Retinal pigment epithelial cell (primary cell): ENCODE results near the gene HPD.

Experiments used
- DNase-seq: peaks from one replicate; pipeline ENCODE4 v3.0.0-alpha.2; 2010; ENCODE audit warnings: low read depth
- H3K4me3 ChIP-seq: 2 replicates; pipeline ENCODE4 v1.5.1; 2011; ENCODE audit warnings: mild to moderate bottlenecking, low read length, control low read depth, moderate library complexity
- TF ChIP-seq, protein P1 (sequence below): conservative IDR thresholded peaks from 2 replicates; pipeline ENCODE4 v1.5.1; 2011; ENCODE audit warnings: low read depth, low read length, control low read depth, inconsistent platforms

Gene HPD

DNA sequence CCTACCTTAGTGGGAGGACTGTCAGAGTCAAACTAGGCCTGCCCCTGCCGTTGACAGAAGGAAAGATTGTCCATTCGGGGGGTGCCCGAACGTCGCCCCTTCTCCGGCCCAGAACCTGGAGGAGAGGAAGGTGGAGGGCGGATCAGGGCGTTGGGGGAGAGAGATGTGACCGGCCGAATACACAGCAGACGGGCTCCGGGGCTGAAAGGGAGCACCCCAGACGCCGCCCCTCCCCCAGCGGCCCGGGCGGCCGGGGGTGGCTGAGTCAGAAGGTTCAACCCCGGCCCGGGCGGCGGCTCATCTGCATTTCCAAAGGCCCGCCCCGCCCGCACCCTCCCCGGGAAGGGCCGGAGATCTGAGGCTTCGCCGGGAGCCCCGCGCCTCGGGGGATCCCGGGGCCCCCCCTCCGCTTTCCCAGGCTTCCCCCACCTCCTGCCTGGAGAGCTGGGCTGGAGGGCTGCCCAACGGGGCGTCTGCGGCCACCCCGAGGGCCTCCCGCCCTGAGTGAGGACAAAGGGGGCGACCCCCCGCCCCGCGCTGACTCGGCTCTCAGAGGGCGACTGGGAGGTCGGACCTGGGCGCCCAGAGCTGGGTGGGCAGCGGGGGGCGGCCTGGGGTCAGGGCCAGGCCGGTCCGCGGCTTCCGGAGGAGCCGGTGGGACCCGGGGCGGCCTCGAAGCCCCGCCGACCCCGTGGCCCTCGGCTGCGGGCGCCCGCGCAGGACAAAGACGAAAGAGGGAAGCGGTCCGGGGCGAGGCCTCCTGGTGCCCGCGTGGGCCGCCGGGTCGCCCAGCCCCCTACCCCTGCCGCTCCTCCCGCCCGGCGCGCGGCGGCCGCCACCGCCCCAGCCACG lies 58.6 kb downstream of the HPD start:
- TF ChIP-seq, protein P1, sequence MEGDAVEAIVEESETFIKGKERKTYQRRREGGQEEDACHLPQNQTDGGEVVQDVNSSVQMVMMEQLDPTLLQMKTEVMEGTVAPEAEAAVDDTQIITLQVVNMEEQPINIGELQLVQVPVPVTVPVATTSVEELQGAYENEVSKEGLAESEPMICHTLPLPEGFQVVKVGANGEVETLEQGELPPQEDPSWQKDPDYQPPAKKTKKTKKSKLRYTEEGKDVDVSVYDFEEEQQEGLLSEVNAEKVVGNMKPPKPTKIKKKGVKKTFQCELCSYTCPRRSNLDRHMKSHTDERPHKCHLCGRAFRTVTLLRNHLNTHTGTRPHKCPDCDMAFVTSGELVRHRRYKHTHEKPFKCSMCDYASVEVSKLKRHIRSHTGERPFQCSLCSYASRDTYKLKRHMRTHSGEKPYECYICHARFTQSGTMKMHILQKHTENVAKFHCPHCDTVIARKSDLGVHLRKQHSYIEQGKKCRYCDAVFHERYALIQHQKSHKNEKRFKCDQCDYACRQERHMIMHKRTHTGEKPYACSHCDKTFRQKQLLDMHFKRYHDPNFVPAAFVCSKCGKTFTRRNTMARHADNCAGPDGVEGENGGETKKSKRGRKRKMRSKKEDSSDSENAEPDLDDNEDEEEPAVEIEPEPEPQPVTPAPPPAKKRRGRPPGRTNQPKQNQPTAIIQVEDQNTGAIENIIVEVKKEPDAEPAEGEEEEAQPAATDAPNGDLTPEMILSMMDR: no peak

DNA sequence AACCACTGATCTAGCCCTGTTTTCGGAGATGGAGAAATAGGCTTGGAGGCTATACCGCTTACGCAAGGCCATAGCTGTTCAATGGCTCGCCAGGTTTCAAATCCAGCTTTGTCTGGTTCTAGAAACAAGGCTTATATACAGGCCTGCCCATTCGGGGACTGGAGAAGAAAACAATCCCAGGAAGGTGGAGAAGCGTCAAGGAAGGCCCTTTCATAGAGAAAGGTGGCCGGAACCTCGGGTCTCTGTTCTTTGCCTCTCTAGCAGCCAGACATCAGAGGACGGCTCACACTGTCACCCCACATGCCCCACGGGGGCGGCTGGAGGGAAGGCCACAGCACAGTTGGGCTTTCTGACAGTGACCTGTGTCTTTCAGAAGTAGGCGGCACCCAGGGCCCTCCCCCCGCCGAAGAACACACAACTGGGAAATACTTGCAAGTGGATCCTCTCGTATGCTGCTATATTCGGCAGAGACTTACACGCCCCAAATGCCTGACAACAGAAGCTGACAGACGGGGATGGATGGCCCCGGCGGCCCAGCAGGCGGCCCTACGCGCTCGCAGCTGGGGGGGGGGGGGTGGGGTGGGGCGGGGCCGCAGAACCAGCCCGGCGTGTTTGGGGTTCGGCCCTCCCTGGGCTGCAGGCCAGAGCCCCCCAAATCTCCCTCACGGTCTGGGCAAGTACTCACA lies 59.4 kb downstream of the HPD start:
- DNase-seq: no peak
- TF ChIP-seq, protein P1: no peak
- peak overlapping the region; percentile 49 for H3K4me3 ChIP-seq

More for the DNA sequence above, 58.6 kb downstream of the HPD start:
- DNase-seq: no peak
- H3K4me3 ChIP-seq: peak overlapping the region; percentile 49

DNA sequence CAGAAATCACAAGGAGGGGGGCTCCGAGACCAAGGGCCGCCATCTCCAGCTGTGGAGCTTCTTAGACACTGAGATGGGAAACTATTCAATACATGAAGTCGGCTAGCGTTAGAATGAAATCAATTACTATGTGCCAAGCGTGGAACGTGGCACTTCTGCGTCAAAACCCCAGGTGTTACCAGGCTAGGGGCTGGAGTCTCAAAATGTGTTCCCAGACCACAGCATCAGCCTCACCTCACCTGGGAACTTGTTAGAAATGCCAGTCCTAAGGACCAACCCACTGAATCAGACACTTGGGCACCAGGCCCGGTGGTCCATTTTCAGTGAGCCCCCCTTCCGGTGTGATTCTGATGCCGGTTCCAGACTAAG lies 59.9 kb downstream of the HPD start:
- TF ChIP-seq, protein P1: no peak
- H3K4me3 ChIP-seq: peak overlapping the region; percentile 49
- no peak for DNase-seq

DNA sequence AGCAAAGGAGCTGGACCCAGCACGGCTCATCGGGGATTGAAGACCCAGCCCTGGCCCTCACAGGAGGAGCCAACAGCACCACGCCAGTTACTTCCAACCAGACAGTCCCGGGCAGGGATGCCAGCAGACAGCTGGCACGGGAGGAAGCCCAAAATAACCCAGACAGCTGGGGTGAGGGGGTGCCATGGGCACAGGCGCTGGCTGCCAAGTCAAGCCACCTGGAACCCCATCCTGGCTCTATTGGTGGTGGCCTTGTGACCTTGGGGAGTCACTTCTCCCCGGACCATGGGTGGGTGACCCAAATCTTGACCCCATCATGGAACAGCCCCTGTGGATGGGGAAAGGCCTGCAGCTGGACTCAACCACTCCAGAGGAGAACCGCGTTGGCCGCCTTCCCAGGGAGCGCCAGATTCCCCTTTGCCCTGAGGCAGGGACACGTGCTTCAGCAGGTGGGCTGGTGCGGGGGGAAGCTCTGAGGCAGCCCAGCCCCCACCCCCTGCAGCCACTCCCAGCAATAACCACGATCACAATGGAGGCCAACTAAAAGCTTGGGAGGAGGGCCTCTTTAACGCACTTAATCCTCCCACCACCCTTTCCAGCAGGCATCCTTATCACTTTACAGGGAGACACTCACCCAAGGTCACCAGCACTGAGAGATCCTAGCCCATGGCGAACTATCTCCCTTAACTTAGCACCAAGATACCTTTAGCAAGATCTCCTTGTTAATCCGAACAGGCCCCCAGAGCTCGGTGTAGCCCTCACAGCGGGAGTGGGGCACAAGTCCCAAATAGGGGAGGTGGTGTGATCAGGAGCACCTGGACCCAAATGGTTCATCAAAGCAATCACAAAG lies 60.5 kb downstream of the HPD start:
- no peak for DNase-seq
- TF ChIP-seq, protein P1: no peak
- H3K4me3 ChIP-seq: peak overlapping the region; percentile 49

DNA sequence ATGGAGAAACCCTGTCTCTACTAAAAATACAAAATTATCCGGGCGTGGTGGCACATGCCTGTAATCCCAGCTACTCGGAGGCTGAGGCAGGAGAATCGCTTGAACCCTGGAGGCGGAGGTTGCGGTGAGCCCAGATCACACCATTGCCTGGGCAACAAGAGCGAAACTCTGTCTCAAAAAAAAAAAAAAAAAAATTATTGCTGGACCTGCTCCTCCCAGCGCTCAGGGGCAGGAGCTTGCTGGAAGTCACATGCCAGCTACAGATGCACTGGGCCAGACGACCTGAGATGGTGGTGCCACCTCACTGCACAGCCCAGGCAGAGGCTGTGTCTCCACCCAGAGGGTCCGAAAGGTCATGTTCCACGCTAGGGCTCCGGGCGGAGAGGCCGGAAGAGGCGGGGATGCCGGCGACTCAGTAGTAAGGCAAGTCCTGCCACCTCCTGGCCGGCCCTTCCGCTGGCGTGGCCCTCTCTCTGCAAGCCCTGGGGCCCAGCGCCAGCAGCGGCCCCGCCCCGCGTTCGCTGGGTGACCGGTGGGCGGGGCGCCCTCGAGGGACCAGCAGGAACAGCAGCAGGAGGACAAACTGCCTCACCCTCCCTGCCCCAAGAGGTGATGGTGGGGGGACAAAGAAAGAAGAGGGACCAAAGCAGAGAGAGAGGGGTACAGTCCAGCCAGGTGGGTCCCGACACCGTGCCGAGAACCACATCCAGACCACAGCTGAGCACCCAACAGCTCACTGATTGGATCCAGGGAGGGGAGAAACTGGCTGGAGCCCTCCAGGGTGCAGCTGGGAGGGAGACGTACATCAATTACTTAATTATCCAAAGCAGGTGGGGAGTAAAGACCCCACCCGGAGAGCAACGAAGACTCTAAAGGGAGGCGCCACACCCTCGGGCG lies 61.6 kb downstream of the HPD start:
- H3K4me3 ChIP-seq: peak overlapping the region; percentile 49
- no peak for DNase-seq
- TF ChIP-seq, protein P1: peak; percentile 34

DNA sequence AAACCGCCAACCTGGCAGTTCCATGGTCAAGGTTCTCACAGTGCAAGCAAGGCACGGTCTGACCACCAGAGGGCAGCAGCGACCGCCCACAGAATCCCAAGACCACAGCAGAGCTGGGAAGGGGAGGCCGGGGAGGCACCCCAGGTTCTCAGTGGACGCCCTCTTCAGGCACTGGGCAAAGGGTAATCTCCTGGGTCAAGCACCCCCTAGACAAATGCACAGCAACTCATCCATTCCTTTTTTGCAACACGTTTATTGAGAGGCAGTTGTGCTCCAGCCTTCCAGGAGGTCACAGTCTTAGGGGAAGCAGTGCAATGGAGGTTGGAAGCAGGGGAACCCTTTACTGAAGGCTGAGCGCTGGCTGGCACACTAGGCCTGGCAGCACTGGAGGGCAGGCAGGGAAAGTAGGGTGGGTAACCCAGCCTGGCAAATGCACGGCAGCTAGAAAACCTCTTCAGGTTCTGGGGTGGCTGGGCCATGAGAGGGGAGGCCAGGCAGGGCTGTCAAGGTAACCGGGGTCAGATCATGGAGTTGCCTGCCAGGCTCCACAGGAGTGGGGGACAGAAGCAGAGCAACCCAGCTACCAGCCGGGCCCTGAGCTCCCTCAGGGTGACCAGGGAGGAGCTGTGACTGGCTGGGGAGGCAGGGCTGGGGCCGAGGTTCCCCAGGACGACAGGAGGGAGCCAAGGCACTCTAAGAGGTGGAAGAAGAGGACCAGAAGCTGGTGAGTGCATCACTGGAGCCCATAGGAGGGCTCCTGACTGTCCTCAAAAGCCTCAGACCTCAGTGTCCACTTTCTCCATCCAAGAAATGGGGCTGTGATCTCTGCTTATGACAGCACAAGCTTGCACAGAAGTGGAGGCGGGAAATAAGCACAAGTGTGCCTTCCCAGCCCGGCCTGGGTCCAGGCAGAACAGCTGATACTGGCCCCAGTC lies 63.4 kb downstream of the HPD start:
- no peak for DNase-seq
- no peak overlapping the region for H3K4me3 ChIP-seq
- TF ChIP-seq, protein P1: peak; percentile 96
